Keratinocyte (primary cell): Measurements from ENCODE around the gene TTL. TPM values are rescaled to one million over a fixed set of nuclear protein-coding genes. Genes with fewer than 3 reads are reported as not detected.
"Not testable (repeated sequence)": the region's sequence is repeated elsewhere in the genome, so short reads cannot be mapped to it uniquely, and the experiment has no call there.

Experiments
- DNase-seq: peaks from one replicate; pipeline ENCODE4 v3.0.0-alpha.2; 2011; ENCODE audit warnings: low read depth, missing footprints, low spot score
- FAIRE-seq: peaks from 2 replicates; lab custom pipeline; 2011; peaks lifted over from hg19 to GRCh38; lab: Jason Lieb, UNC
- H2AFZ ChIP-seq: 2 replicates; pipeline ENCODE4 v1.6.0; 2012; ENCODE audit warnings: low read length, control low read depth, inconsistent platforms; ENCODE audit not compliant: control insufficient read depth
- H3K27ac ChIP-seq: 2 replicates; pipeline ENCODE4 v1.5.1; 2011; ENCODE audit warnings: low read length; ENCODE audit not compliant: control insufficient read depth, insufficient read depth
- H3K27me3 ChIP-seq: 3 replicates; pipeline ENCODE4 v1.6.0; 2011; ENCODE audit warnings: low read length; ENCODE audit not compliant: control insufficient read depth, insufficient read depth; ENCODE audit errors: extremely low read depth
- H3K36me3 ChIP-seq, 2 experiments: 2 replicates in 1 of 2; 3 replicates in 1 of 2; pipeline ENCODE4 v1.5.1; 2011; ENCODE audit warnings: low read length in 2 of 2, mild to moderate bottlenecking in 1 of 2; ENCODE audit not compliant: control insufficient read depth in 2 of 2, insufficient read depth in 2 of 2; ENCODE audit errors: extremely low read depth in 1 of 2
- H3K4me1 ChIP-seq: 3 replicates; pipeline ENCODE4 v1.5.1; 2011; ENCODE audit warnings: low read length; ENCODE audit not compliant: control insufficient read depth, insufficient read depth; ENCODE audit errors: extremely low read depth
- H3K4me2 ChIP-seq: 3 replicates; pipeline ENCODE4 v1.6.0; 2011; ENCODE audit warnings: low read depth, low read length; ENCODE audit not compliant: control insufficient read depth, insufficient read depth; ENCODE audit errors: extremely low read depth
- H3K4me3 ChIP-seq, 3 experiments: fragments of 200-600 bp in 1 of 3; sonication (generic) in 1 of 3; 2 replicates in 2 of 3; 3 replicates in 1 of 3; pipeline ENCODE4 v1.5.1; 2011 to 2016; ENCODE audit warnings: low read length in 3 of 3, mild to moderate bottlenecking in 3 of 3, control low read depth in 2 of 3, inconsistent platforms in 1 of 3, low read depth in 1 of 3, mixed read lengths in 1 of 3, mixed run types in 1 of 3, moderate library complexity in 1 of 3; ENCODE audit not compliant: control insufficient read depth in 2 of 3, insufficient read depth in 2 of 3; ENCODE audit errors: extremely low read depth in 1 of 3
- H3K79me2 ChIP-seq: 2 replicates; pipeline ENCODE4 v1.6.0; 2012; ENCODE audit warnings: low read length; ENCODE audit not compliant: control insufficient read depth, insufficient read depth
- H3K9ac ChIP-seq: 3 replicates; pipeline ENCODE4 v1.6.0; 2011; ENCODE audit warnings: low read length; ENCODE audit not compliant: control insufficient read depth, insufficient read depth; ENCODE audit errors: extremely low read depth
- H3K9me1 ChIP-seq: 3 replicates; pipeline ENCODE4 v1.6.0; 2011; ENCODE audit warnings: low read length; ENCODE audit not compliant: control insufficient read depth, insufficient read depth; ENCODE audit errors: extremely low read depth
- H3K9me3 ChIP-seq: 2 replicates; pipeline ENCODE4 v1.5.1; 2012; ENCODE audit warnings: low read depth, low read length; ENCODE audit not compliant: control insufficient read depth
- H4K20me1 ChIP-seq: 3 replicates; pipeline ENCODE4 v1.6.0; 2011; ENCODE audit warnings: low read length; ENCODE audit not compliant: control insufficient read depth, insufficient read depth; ENCODE audit errors: extremely low read depth
- CTCF ChIP-seq, 3 experiments: IDR thresholded peaks in 1 of 3; conservative IDR thresholded peaks in 1 of 3; optimal IDR thresholded peaks in 1 of 3; 2 replicates in 2 of 3; 3 replicates in 1 of 3; pipeline versions ENCODE3 to v1.5.1; 2011; ENCODE audit warnings: low read length in 3 of 3, mild to moderate bottlenecking in 3 of 3, moderate library complexity in 2 of 3, control low read depth in 1 of 3, inconsistent platforms in 1 of 3; ENCODE audit not compliant: insufficient read depth in 2 of 3; ENCODE audit errors: extremely low read depth in 1 of 3
- EZH2 ChIP-seq: IDR thresholded peaks from one replicate; pipeline ENCODE4 v1.6.1; 2012; ENCODE audit warnings: inconsistent platforms, mild to moderate bottlenecking, low read length, moderate library complexity
- dilution Hi-C: fragments of 300-500 bp; cut with MboI; formaldehyde crosslinking; loops from one replicate; pipeline ENCODE4 v1.7.0; 2020; ENCODE audit warnings: low sequenced_read_pairs; ENCODE audit not compliant: extremely low pct_ligation_motif_present
- polyA plus RNA-seq, 5 experiments: library from polyadenylated mRNA; depleted of rRNA in 3 of 5; stranded (reverse) in 3 of 5; stranded (forward) in 1 of 5; unstranded in 1 of 5; fragments of >200 nt; gene quantifications; 1 replicate in 1 of 5; 2 replicates in 3 of 5; 3 replicates in 1 of 5; pipeline versions ENCODE4 v1.2.1 to v1.2.3, GENCODE V29; 2011 to 2012; ENCODE audit warnings: missing spikeins in 2 of 5, low read depth in 1 of 5, low replicate concordance in 1 of 5

Gene TTL
- polyA plus RNA-seq, 1 donor (not counting 4 experiments of a cell fraction or from before 2014, with no cell fraction given): 37.9 TPM

GRCh38 chr2:112548980-112549379 lies 67.0 kb downstream of the TTL start:
- Histone ChIP-seq H3K27ac (no peak overlapping the region), H3K9me1 (no peaks in the 10 kb centered on the region), H2AFZ (no peak overlapping the region), H4K20me1 (no peaks in the 10 kb centered on the region), H3K36me3 (peaks cover 36% of the 10 kb centered on the region in 2 experiments), H3K9ac (no peak overlapping the region), H3K4me2 (no peak overlapping the region), H3K79me2 (peaks cover 33% of the 10 kb centered on the region), H3K4me3 (no peak overlapping the region), H3K27me3 (no peaks in the 10 kb centered on the region), H3K4me1 (no peaks in the 10 kb centered on the region), H3K9me3 (no peaks in the 10 kb centered on the region)
- DNase-seq: no peak
- dilution Hi-C loops: no loop called here
- no peak for TF ChIP-seq CTCF (optimal IDR thresholded peaks at IDR 0.05 in 1 of 3, IDR thresholded peaks at IDR 0.05 in 1 of 3, conservative IDR thresholded peaks at IDR 0.05 in 1 of 3; ENCODE audit: extremely low read depth in 1 of 3, insufficient read depth in 2 of 3, low read length in 3 of 3)
- TF ChIP-seq EZH2: no peak
- FAIRE-seq: no peak

DNA sequence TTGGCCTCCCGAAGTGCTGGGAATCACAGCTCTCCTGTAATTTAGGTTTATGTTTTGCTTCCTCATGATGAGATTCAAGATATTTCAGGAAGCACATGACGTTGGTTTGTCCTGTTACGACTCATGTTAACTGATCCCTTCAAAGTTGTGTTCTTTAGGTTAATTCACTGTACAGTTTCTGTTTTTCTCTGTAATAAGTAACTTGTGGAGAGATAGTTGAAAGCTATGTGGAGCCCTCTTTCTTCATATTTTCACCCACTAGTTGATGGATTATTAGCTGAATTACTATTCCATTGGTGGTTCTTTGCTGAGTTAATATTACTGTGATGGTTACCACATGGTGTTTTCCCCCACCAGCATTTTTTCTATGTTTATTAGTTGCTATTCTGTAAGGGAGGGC lies 84.1 kb downstream of the TTL start:
- H3K9me1 ChIP-seq: no peaks in the 10 kb centered on the region
- H3K9me3 ChIP-seq: no peaks in the 10 kb centered on the region
- no peak for DNase-seq
- no peak overlapping the region for H3K4me3 ChIP-seq
- no peak overlapping the region for H3K9ac ChIP-seq
- H3K36me3 ChIP-seq: peaks cover 15 to 26% of the 10 kb centered on the region in 2 experiments
- no peak overlapping the region for H3K27ac ChIP-seq
- H3K79me2 ChIP-seq: no peaks in the 10 kb centered on the region
- no peaks in the 10 kb centered on the region for H3K4me1 ChIP-seq
- H3K4me2 ChIP-seq: no peak overlapping the region
- no peak for TF ChIP-seq EZH2
- TF ChIP-seq CTCF (optimal IDR thresholded peaks at IDR 0.05 in 1 of 3, IDR thresholded peaks at IDR 0.05 in 1 of 3, conservative IDR thresholded peaks at IDR 0.05 in 1 of 3; ENCODE audit: extremely low read depth in 1 of 3, insufficient read depth in 2 of 3, low read length in 3 of 3): no peak
- FAIRE-seq: no peak
- no peaks in the 10 kb centered on the region for H3K27me3 ChIP-seq
- H4K20me1 ChIP-seq: no peaks in the 10 kb centered on the region
- no peak overlapping the region for H2AFZ ChIP-seq
- dilution Hi-C loops: no loop called here

GRCh38 chr2:112566508-112566907 lies 84.6 kb downstream of the TTL start:
- H3K27ac ChIP-seq, H3K4me2 ChIP-seq, DNase-seq, H3K9me1 ChIP-seq, H2AFZ ChIP-seq, H4K20me1 ChIP-seq, H3K27me3 ChIP-seq, H3K9me3 ChIP-seq, H3K4me3 ChIP-seq, FAIRE-seq, H3K79me2 ChIP-seq, H3K4me1 ChIP-seq, dilution Hi-C loops, H3K9ac ChIP-seq: not testable (repeated sequence)
- H3K36me3 ChIP-seq: peaks cover 16 to 30% of the 10 kb centered on the region in 2 experiments
